Fibroblast of lung (primary cell): Measurements from ENCODE around the gene APLF.

Experiments used
- CTCF ChIP-seq, 2 donors: IDR thresholded peaks in 1 of 2; conservative IDR thresholded peaks in 1 of 2; 1 replicate in 1 of 2; 2 replicates in 1 of 2; pipeline ENCODE4 v1.5.1; 2011 to 2012; ENCODE audit warnings: low read length in 2 of 2, control low read depth in 1 of 2, inconsistent platforms in 1 of 2, low read depth in 1 of 2, mild to moderate bottlenecking in 1 of 2
- EZH2 ChIP-seq: IDR thresholded peaks from 2 replicates; pipeline ENCODE4 v1.5.1; 2012; ENCODE audit warnings: low read length, control low read depth, mild to moderate bottlenecking; ENCODE audit errors: missing control alignments

GRCh38 chr2:68425503-68425902 lies 41.9 kb upstream of the APLF start:
- TF ChIP-seq CTCF (conservative IDR thresholded peaks at IDR 0.05 in 1 of 2, IDR thresholded peaks at IDR 0.05 in 1 of 2; ENCODE audit: low read depth in 1 of 2, low read length in 2 of 2): no peak
- no peak for TF ChIP-seq EZH2
